Ascending aorta (tissue), 2 donors: ENCODE measurements around the gene TIMM21. TPM values are rescaled to one million over a fixed set of nuclear protein-coding genes. Genes with fewer than 3 reads are reported as not detected.
A peak's percentile ranks its signal among the peaks of the same experiment; 100 is the strongest.

Experiments
- DNase-seq, 2 donors: peaks; one replicate each; pipeline ENCODE4 v3.0.0-alpha.2; 2019; ENCODE audit warnings: low spot score in 2 of 2
- H3K27ac ChIP-seq, 2 donors: fragments of 200-600 bp; sonication (generic); one replicate each; pipeline ENCODE4 v1.5.1; 2016 to 2017; ENCODE audit warnings: mild to moderate bottlenecking in 1 of 2
- H3K27me3 ChIP-seq: fragments of 200-600 bp; sonication (generic); one replicate; pipeline ENCODE4 v1.5.1; 2017
- H3K36me3 ChIP-seq, 2 donors: fragments of 200-600 bp; sonication (generic); one replicate each; pipeline ENCODE4 v1.5.1; 2016
- H3K4me1 ChIP-seq, 2 donors: fragments of 200-600 bp; sonication (generic); one replicate each; pipeline ENCODE4 v1.5.1; 2016 to 2017; ENCODE audit warnings: mild to moderate bottlenecking in 1 of 2
- H3K4me3 ChIP-seq, 2 donors: fragments of 200-600 bp; sonication (generic); one replicate each; pipeline ENCODE4 v1.5.1; 2016 to 2017; ENCODE audit warnings: mild to moderate bottlenecking in 1 of 2
- H3K9me3 ChIP-seq, 2 donors: fragments of 200-600 bp; sonication (generic); one replicate each; pipeline ENCODE4 v1.5.1; 2016
- CTCF ChIP-seq, 3 experiments: fragments of 200-600 bp in 2 of 3; fragments of 450-650 bp in 1 of 3; sonication (generic) in 2 of 3; IDR thresholded peaks; one replicate each; pipeline ENCODE4 v1.5.1; 2016 to 2019; ENCODE audit warnings: antibody characterized with exemption in 3 of 3, mild to moderate bottlenecking in 1 of 3, moderate library complexity in 1 of 3
- intact Hi-C: fragments of 100-400 bp; cut with DNase I; formaldehyde crosslinking; loops from one replicate; pipeline ENCODE4 v1.15.1; 2023
- total RNA-seq: library from RNA; depleted of rRNA; stranded (reverse); fragments of >200 nt; gene quantifications from one replicate; pipeline ENCODE4 v1.1.0, GENCODE V29; 2016

The TIMM21 gene
- total RNA-seq, 1 donor from 2014 or later: 27.2 TPM

GRCh38 chr18:74114116-74114515, 34.2 kb upstream of the TIMM21 start:
- intact Hi-C loops: no loop called here
- H3K4me1 ChIP-seq: no peaks in the 10 kb centered on the region
- H3K36me3 ChIP-seq: no peaks in the 10 kb centered on the region
- no peak for TF ChIP-seq CTCF (IDR thresholded peaks at IDR 0.05)
- peaks cover 0 to 5% of the 10 kb centered on the region in 2 donors for H3K9me3 ChIP-seq
- no peak overlapping the region for H3K4me3 ChIP-seq
- H3K27ac ChIP-seq: no peak overlapping the region
- no peaks in the 10 kb centered on the region for H3K27me3 ChIP-seq
- no peak for DNase-seq

GRCh38 chr18:74115046-74115445, 33.3 kb upstream of the TIMM21 start:
- intact Hi-C loops: no loop called here
- Histone ChIP-seq H3K27ac (no peak overlapping the region), H3K27me3 (no peaks in the 10 kb centered on the region), H3K36me3 (no peaks in the 10 kb centered on the region), H3K9me3 (peaks cover 0 to 5% of the 10 kb centered on the region in 2 donors), H3K4me3 (no peak overlapping the region), H3K4me1 (no peaks in the 10 kb centered on the region)
- TF ChIP-seq CTCF (IDR thresholded peaks at IDR 0.05): no peak
- no peak for DNase-seq

DNA sequence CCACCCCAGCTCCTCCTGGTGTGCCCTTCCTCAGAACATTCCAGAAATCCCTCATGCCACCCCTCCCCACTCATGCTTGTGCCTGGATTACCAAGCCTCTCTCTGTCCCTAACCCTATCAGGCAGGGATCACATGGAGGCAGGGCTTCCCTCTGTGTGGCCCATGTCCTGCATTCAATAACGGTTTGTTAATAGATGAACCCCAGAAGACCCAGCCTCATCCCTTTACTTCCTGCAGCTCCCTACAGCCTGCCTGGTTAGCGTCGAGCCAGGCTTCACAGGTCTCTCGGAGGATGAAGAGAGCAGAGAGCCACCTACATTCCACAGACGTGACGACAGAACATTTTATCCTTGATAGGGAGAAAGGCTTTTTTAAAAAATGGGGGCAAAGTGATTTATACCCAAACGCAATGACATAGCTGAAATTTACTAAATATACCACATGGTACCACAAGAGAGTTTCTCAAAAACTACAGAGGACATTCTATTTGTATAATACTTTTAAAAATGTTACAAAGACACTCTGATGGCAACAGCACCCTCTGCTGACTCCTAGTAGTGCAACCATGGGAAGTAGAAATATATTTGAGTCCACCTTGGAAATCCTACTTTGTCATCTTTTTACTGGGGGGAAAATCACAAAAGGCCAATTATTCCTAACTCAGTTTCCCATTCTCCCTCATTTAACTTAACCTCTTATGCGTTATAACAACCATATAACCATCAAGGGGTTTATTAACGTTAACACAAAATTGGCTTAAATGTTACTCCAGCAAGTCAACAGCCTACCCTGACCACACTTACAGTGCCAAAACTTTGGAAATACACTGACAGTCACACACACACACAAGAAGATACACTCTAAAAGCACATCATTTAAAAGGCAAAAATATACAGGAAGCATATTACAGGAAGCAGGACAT, 31.4 kb upstream of the TIMM21 start:
- Histone ChIP-seq H3K4me1 (no peaks in the 10 kb centered on the region), H3K36me3 (no peaks in the 10 kb centered on the region), H3K27me3 (no peaks in the 10 kb centered on the region), H3K4me3 (no peak overlapping the region), H3K27ac (no peak overlapping the region), H3K9me3 (peaks cover 0 to 5% of the 10 kb centered on the region in 2 donors)
- DNase-seq: no peak
- peak in 2 of 3 experiments; percentile 25 to 35 for TF ChIP-seq CTCF (IDR thresholded peaks at IDR 0.05)
- intact Hi-C loops: no loop called here

GRCh38 chr18:74123200-74123599, 25.1 kb upstream of the TIMM21 start:
- Histone ChIP-seq H3K27me3 (no peaks in the 10 kb centered on the region), H3K27ac (no peak overlapping the region), H3K9me3 (no peaks in the 10 kb centered on the region), H3K4me3 (no peak overlapping the region), H3K36me3 (no peaks in the 10 kb centered on the region), H3K4me1 (no peaks in the 10 kb centered on the region)
- TF ChIP-seq CTCF (IDR thresholded peaks at IDR 0.05): no peak
- intact Hi-C loops: no loop called here
- DNase-seq: no peak

DNA sequence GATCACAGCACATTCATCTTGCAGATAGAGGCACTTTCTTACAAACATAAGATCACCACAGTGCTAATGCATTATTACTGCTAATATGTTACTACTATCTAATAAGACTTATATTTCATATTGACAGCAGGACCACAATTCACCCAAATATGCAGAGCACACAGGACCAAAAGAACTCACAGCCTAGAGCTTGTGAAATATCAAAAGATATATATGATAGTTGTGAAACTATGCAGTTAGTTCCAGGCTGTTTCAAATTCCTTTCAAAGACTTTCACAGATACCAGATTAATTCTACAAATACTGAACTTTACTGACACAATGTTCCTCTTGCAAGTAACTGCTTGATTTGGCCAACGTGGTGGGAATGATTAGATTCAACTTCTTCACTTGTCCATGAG, 23.7 kb upstream of the TIMM21 start:
- Histone ChIP-seq H3K36me3 (no peaks in the 10 kb centered on the region), H3K4me1 (no peaks in the 10 kb centered on the region), H3K27me3 (no peaks in the 10 kb centered on the region), H3K9me3 (no peaks in the 10 kb centered on the region), H3K4me3 (no peak overlapping the region), H3K27ac (no peak overlapping the region)
- no peak for TF ChIP-seq CTCF (IDR thresholded peaks at IDR 0.05)
- intact Hi-C loops: no loop called here
- DNase-seq: no peak
